ENCODE measurements around the gene MSRB2.

MSRB2 gene

DNA sequence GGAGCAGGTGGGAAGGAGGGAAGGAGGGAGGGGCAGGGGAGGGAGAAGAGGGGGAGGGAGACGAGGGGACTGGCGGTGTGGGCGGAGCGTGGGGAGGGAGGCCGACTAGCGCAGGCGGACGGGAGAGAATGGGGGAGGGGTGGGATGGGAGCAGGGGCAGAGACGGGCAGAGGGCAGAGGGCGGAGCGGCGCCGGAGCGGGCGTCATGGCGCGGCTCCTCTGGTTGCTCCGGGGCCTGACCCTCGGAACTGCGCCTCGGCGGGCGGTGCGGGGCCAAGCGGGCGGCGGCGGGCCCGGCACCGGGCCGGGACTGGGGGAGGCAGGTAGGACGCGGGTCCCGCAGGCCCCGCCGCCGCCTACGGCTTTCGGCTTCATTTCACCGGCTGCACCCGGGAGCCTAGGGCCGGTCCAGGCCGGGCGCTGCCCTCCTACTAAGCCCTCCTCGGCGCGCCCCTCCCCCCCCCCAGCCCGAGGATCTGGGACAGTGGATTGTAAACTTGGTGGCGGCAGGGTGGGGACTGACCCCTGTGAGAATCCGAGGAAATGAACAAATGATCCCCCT lies at the start of gene MSRB2:
Gene MSRB2, plus strand, starts transcription at position 176 of the 562 bp plus-strand sequence. Its CDS starts 30 bp downstream, at position 206.
- Histone ChIP-seq H3K4me1 (ENCODE audit: control insufficient read depth, insufficient read depth, low read length, unreplicated experiment) (peaks cover 18% of the 10 kb centered on the region), H2AFZ (ENCODE audit: low read length, unreplicated experiment) (peak within 1 kb of the TSS; percentile 72), H3K27me3 (ENCODE audit: insufficient read depth, low read length) (no peaks in the 10 kb centered on the region; the same call in none of the 2 replicates), H3K79me2 (ENCODE audit: control insufficient read depth, insufficient read depth, low read length, unreplicated experiment) (peaks cover 20% of the 10 kb centered on the region), H3K4me3 (ENCODE audit: low read depth, low read length) (peak within 1 kb of the TSS; percentile 79), H3K27ac (ENCODE audit: low read depth, low read length) (peak within 1 kb of the TSS; percentile 15; the same call in 1 of the 2 replicates), H3K36me3 (ENCODE audit: insufficient read depth, low read length) (no peaks in the 10 kb centered on the region)

DNA sequence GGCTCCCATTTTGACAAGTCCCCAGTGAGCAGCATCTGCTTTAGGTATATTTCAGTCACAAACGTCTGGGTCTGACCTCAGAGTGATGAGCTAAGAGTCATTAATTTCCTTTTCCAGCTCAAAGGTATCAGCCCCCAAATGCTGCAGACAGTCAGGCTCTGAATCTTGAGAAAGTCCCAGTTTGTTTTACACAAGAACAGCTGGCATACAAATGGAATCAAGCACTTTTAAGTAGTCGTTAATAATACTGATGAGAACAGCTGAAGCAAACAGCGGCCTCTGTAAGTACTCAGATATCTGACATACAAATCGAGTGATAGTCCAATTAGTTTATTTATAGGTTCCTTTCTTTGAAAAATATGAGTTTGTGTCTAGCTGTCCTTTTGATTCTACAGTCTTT lies 49.4 kb upstream of the MSRB2 start:
- Histone ChIP-seq H3K27ac (ENCODE audit: low read depth, low read length) (no peak overlapping the region), H3K4me1 (ENCODE audit: control insufficient read depth, insufficient read depth, low read length, unreplicated experiment) (no peaks in the 10 kb centered on the region), H3K27me3 (ENCODE audit: insufficient read depth, low read length) (peaks cover 41% of the 10 kb centered on the region), H3K36me3 (ENCODE audit: insufficient read depth, low read length) (no peaks in the 10 kb centered on the region), H3K79me2 (ENCODE audit: control insufficient read depth, insufficient read depth, low read length, unreplicated experiment) (no peaks in the 10 kb centered on the region), H3K4me3 (ENCODE audit: low read depth, low read length) (no peak overlapping the region), H2AFZ (ENCODE audit: low read length, unreplicated experiment) (no peak overlapping the region)

GRCh38 chr10:23047201-23048050 lies 48.0 kb upstream of the MSRB2 start:
- Histone ChIP-seq H3K27me3 (ENCODE audit: insufficient read depth, low read length) (peaks cover 29% of the 10 kb centered on the region), H3K36me3 (ENCODE audit: insufficient read depth, low read length) (no peaks in the 10 kb centered on the region), H2AFZ (ENCODE audit: low read length, unreplicated experiment) (no peak overlapping the region), H3K4me3 (ENCODE audit: low read depth, low read length) (no peak overlapping the region), H3K79me2 (ENCODE audit: control insufficient read depth, insufficient read depth, low read length, unreplicated experiment) (no peaks in the 10 kb centered on the region), H3K4me1 (ENCODE audit: control insufficient read depth, insufficient read depth, low read length, unreplicated experiment) (no peaks in the 10 kb centered on the region), H3K27ac (ENCODE audit: low read depth, low read length) (no peak overlapping the region)

GRCh38 chr10:23048191-23048590 lies 47.2 kb upstream of the MSRB2 start:
- Histone ChIP-seq H3K27me3 (ENCODE audit: insufficient read depth, low read length) (peaks cover 23% of the 10 kb centered on the region), H3K27ac (ENCODE audit: low read depth, low read length) (no peak overlapping the region), H3K79me2 (ENCODE audit: control insufficient read depth, insufficient read depth, low read length, unreplicated experiment) (no peaks in the 10 kb centered on the region), H2AFZ (ENCODE audit: low read length, unreplicated experiment) (no peak overlapping the region), H3K4me1 (ENCODE audit: control insufficient read depth, insufficient read depth, low read length, unreplicated experiment) (no peaks in the 10 kb centered on the region), H3K36me3 (ENCODE audit: insufficient read depth, low read length) (no peaks in the 10 kb centered on the region), H3K4me3 (ENCODE audit: low read depth, low read length) (no peak overlapping the region)

DNA sequence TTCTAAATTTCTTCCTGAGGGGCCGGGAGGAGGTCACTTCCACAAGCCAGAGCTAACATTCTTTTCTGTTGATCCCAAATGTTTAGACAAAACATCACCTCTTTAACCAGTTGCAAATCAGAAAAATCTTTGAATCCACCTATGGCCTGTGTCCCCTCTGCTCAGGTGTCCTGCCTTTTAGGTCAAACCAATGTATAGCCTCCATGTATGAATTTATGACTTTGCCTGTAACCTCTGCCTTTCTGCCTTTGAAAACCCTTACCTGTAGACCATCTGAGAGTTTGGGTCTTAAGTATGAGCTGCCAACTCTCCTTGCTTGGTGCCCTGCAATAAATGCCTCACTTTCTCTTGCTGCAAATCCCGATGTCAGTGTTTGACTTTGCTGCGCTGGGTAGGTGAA lies 44.1 kb upstream of the MSRB2 start:
- no peak overlapping the region for H2AFZ ChIP-seq (ENCODE audit: low read length, unreplicated experiment)
- no peak overlapping the region for H3K4me3 ChIP-seq (ENCODE audit: low read depth, low read length)
- H3K4me1 ChIP-seq (ENCODE audit: control insufficient read depth, insufficient read depth, low read length, unreplicated experiment), result no peaks in the 10 kb centered on the region
- peaks cover 18% of the 10 kb centered on the region; the same call in 1 of the 2 replicates for H3K27me3 ChIP-seq (ENCODE audit: insufficient read depth, low read length)
- no peaks in the 10 kb centered on the region for H3K36me3 ChIP-seq (ENCODE audit: insufficient read depth, low read length)
- H3K79me2 ChIP-seq (ENCODE audit: control insufficient read depth, insufficient read depth, low read length, unreplicated experiment), result no peaks in the 10 kb centered on the region
- H3K27ac ChIP-seq (ENCODE audit: low read depth, low read length), result no peak overlapping the region

GRCh38 chr10:23051855-23052331 lies 43.5 kb upstream of the MSRB2 start:
- Histone ChIP-seq H3K4me1 (ENCODE audit: control insufficient read depth, insufficient read depth, low read length, unreplicated experiment) (no peaks in the 10 kb centered on the region), H3K27me3 (ENCODE audit: insufficient read depth, low read length) (peaks cover 19% of the 10 kb centered on the region; the same call in 1 of the 2 replicates), H3K4me3 (ENCODE audit: low read depth, low read length) (no peak overlapping the region), H2AFZ (ENCODE audit: low read length, unreplicated experiment) (no peak overlapping the region), H3K79me2 (ENCODE audit: control insufficient read depth, insufficient read depth, low read length, unreplicated experiment) (no peaks in the 10 kb centered on the region), H3K36me3 (ENCODE audit: insufficient read depth, low read length) (no peaks in the 10 kb centered on the region), H3K27ac (ENCODE audit: low read depth, low read length) (no peak overlapping the region)

DNA sequence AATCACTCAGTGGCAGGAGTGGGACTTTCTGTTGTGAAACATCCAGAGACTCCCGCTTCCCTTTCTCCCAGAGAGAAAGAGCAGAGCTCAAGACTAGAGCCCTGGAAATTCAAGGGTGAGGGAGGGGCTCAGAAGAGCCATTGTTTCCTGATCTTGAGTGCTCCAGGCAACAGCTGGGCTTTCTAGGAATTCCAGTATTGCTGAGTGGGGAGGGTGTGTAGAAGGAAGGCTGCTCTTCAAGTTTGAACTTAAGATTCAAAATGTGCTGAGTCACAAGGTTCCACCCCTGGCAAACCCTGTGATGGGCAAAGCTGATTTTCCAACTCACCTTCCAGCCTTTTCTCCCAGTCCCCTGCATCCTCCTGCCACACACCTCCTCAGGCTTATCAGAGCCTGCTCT lies 42.3 kb upstream of the MSRB2 start:
- Histone ChIP-seq H2AFZ (ENCODE audit: low read length, unreplicated experiment) (no peak overlapping the region), H3K27ac (ENCODE audit: low read depth, low read length) (no peak overlapping the region), H3K4me3 (ENCODE audit: low read depth, low read length) (no peak overlapping the region), H3K36me3 (ENCODE audit: insufficient read depth, low read length) (no peaks in the 10 kb centered on the region), H3K27me3 (ENCODE audit: insufficient read depth, low read length) (peaks cover 26% of the 10 kb centered on the region), H3K4me1 (ENCODE audit: control insufficient read depth, insufficient read depth, low read length, unreplicated experiment) (no peaks in the 10 kb centered on the region), H3K79me2 (ENCODE audit: control insufficient read depth, insufficient read depth, low read length, unreplicated experiment) (no peaks in the 10 kb centered on the region)

- peaks cover 42% of the 10 kb centered on the region for H3K27me3 ChIP-seq (ENCODE audit: insufficient read depth, low read length)
- no peaks in the 10 kb centered on the region for H3K4me1 ChIP-seq (ENCODE audit: control insufficient read depth, insufficient read depth, low read length, unreplicated experiment)
- no peak overlapping the region for H3K27ac ChIP-seq (ENCODE audit: low read depth, low read length)
- H3K79me2 ChIP-seq (ENCODE audit: control insufficient read depth, insufficient read depth, low read length, unreplicated experiment), result no peaks in the 10 kb centered on the region
- no peak overlapping the region for H3K4me3 ChIP-seq (ENCODE audit: low read depth, low read length)
- H2AFZ ChIP-seq (ENCODE audit: low read length, unreplicated experiment), result no peak overlapping the region
- no peaks in the 10 kb centered on the region for H3K36me3 ChIP-seq (ENCODE audit: insufficient read depth, low read length)
These were observed 39.8 kb upstream of the MSRB2 start for GRCh38 chr10:23055424-23056185.

GRCh38 chr10:23056186-23056579 lies 39.2 kb upstream of the MSRB2 start:
- H3K27ac ChIP-seq (ENCODE audit: low read depth, low read length), result no peak overlapping the region
- no peaks in the 10 kb centered on the region for H3K4me1 ChIP-seq (ENCODE audit: control insufficient read depth, insufficient read depth, low read length, unreplicated experiment)
- H3K79me2 ChIP-seq (ENCODE audit: control insufficient read depth, insufficient read depth, low read length, unreplicated experiment), result no peaks in the 10 kb centered on the region
- peaks cover 47% of the 10 kb centered on the region for H3K27me3 ChIP-seq (ENCODE audit: insufficient read depth, low read length)
- H2AFZ ChIP-seq (ENCODE audit: low read length, unreplicated experiment), result no peak overlapping the region
- H3K4me3 ChIP-seq (ENCODE audit: low read depth, low read length), result no peak overlapping the region
- H3K36me3 ChIP-seq (ENCODE audit: insufficient read depth, low read length), result no peaks in the 10 kb centered on the region

DNA sequence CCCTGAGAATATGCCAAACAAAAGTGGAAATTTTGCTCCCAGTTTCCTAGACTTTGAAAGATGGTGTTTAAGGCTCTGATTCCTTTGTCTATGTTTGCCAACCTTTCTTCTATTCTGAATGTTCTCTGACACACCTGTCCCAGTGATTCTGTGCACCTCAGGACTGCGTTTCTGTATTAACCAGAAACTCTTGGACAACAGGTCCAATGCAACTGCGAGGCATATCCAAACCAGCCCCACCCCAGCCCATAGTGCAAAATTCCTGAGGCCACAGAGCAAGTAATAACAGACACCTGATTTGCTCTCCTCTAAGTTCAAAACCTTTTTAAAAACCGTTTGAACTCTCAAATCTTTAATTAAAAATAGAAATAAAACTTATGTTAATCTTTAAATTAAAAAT lies 37.0 kb upstream of the MSRB2 start:
- no peak overlapping the region for H2AFZ ChIP-seq (ENCODE audit: low read length, unreplicated experiment)

More for the DNA sequence above, 37.0 kb upstream of the MSRB2 start:
- no peaks in the 10 kb centered on the region for H3K79me2 ChIP-seq (ENCODE audit: control insufficient read depth, insufficient read depth, low read length, unreplicated experiment)
- no peaks in the 10 kb centered on the region for H3K36me3 ChIP-seq (ENCODE audit: insufficient read depth, low read length)
- H3K4me1 ChIP-seq (ENCODE audit: control insufficient read depth, insufficient read depth, low read length, unreplicated experiment), result no peaks in the 10 kb centered on the region
- H3K27ac ChIP-seq (ENCODE audit: low read depth, low read length), result no peak overlapping the region
- H3K4me3 ChIP-seq (ENCODE audit: low read depth, low read length), result no peak overlapping the region
- peaks cover 48% of the 10 kb centered on the region for H3K27me3 ChIP-seq (ENCODE audit: insufficient read depth, low read length)

Data from ACC112 (cell line).